Muscle of arm (tissue), 12 donors: ENCODE data around the gene LPCAT1. TPM values are rescaled to one million over a fixed set of nuclear protein-coding genes. Genes with fewer than 3 reads are reported as not detected.
"Not testable (repeated sequence)": the region's sequence is repeated elsewhere in the genome, so short reads cannot be mapped to it uniquely, and the experiment has no call there.

Experiments used
- DNase-seq: peaks from one replicate; pipeline ENCODE4 v3.0.0-alpha.2; 2013
- polyA plus RNA-seq, 12 donors: library from polyadenylated mRNA; unstranded; fragments of 120-200 nt; gene quantifications; one replicate each; pipeline ENCODE4 v1.2.1, GENCODE V29; 2013; ENCODE audit not compliant: insufficient read length in 12 of 12

The LPCAT1 gene
- polyA plus RNA-seq, 12 donors = 25.7 to 47.3 (median 35.2) TPM; not detected in 1

DNA sequence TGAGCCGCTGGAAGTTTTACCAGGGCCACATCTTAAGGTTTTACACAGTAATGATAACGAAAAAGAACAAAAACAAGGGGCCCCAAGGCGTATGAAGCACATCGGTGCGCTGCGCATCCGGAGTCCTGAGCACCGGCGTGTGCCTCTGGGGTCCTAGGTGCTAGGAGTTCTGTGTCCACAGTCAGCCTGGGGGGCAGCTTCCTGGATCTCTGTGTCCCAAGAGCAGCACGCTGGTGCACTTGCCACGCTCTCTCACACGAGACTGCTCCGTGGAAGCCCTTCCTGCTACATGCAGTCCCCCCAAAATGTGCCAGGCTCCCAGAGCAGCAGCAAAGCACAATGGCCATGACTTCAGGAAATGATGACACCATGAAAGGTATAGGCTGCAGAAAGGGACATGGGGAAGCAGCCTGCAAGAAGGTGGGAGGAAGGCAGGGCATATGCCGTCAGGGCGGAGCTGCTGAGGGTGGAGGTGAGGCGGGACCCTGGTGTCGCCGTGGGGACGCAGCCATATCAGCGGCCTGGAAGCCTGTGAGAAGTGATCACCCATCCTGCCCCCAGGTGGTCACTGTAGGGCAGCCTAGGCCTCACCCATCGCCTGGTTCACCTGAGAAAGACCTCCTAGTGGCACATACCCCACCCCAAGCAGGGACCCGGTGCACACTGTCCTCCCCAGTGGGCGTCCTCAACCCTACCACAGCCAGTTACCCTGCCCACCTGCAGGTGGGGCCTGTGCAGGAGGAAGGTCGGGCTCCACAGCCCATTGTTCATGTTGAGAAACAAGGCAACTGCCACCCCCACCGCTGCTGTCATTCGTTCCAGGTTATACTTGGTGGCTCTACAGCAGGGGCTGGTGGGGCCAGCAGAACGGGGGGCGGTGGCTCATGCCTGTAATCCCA is 54.9 kb downstream of the LPCAT1 start:
- no peak for DNase-seq

DNA sequence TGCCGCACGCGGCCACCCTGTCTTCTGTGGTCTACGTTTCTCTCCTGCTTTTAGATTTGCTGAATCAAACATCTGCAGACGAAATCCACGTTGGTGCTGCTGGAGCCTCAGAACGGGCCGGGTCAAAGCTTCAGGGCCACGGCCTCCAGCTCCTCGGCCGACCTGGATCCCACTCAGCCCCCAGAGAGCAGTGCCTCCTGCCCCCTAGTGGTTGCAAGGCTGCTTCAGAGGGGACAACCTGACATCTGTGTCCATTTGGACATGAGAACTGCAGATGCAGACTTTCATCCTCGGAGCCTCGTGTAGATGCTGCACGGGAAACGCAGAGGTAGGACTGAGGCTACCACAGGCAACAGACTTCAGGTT is 55.5 kb downstream of the LPCAT1 start:
- no peak for DNase-seq

DNA sequence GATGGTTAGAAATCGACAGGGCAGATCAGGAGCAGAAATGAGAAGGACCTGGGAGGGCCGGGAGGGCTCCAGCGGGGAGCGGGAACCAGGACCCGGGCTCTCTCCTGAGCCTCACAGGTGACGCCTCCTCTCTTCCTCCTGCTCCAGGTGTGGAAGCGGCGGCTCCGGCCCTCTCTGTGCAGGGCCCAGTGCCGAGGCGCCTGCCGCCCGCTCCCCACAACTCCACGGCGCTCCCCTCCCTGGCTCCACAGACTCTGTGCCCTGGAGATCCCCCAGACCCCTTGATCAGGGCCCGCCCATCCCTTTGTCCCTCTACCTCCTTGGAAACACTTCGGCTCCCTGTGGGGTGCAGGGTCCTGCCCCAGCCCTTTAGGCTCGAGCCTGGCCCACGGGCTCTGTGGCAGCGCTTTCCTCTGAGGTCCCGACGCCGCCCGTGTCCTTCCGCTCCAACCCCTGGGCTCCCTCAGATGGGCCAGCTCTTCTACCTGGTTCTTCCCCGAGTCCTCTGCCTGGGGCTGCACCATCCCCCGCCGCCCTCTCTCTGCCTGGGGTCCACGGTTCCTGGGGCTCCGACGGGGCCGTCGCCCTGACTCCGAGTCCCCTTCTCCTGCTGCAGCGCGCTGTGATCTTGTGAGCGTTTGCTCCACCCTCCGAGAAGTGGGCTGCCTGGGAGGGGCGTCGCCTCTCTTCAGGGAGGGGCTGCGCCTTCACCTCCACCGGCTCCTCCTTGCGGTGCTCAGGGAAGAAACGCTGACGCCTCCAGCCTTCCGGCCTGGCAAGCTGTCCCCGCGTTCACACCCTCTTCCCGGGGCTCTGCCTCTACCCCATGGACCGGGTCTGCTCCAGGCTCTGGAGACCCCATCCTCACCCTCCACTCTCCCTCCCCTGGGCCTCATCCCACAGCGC is 56.2 kb downstream of the LPCAT1 start:
- DNase-seq = no peak

DNA sequence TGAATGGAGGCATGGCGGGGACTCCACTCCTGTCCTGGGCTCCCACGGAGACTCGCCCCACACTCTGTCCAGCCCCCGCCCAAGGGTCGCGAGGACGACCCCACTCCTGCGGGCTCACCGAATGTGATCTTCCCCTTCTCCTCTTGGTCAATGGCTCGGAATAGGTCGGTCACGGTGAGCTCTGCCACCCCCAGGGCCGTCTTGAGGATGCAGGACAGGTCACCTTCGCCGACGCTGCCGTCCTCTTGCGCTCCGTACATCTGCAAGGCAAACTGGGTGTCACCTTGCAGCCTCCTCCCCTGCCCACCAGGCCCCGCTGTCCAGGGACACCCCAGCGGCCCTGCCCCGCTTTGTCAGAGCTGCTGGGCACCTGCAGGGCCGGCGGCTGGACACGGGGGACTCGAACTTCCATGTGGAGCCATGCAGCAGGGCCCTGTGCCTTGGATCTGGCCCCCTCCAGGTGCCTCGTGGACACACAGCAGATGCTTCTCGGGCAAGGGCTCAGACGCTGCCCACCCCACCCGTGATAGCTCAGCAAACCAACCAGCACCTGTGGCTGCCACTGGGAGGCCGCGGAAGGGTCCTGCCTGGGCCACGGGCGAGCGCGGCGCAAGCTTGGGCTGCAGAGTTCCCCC is 57.0 kb downstream of the LPCAT1 start:
- DNase-seq = no peak

DNA sequence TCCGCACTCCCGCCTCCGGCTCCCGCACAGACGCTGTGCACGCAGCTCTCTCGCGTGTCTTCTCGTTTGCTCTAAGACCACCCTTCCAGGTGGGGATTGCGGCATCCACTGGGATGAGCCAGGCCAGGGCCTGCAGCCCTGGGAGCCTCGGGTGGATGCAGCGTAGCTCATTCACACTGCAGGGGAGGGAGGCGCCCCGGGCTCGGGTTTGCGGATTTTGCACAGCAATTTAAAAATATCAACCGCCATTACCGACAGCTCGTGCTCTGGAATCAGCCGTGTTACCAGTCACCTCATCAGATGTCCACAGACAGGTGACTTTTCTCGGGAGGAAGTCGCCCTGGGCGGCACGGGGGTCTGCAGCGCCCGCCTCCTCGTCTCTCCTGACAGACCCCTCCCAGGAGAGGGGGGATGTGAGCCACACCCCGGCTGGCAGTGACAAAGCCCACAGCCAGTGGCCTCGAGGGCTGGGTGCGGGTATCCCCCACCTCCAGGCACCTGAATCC is 57.7 kb downstream of the LPCAT1 start:
- DNase-seq = no peak

DNA sequence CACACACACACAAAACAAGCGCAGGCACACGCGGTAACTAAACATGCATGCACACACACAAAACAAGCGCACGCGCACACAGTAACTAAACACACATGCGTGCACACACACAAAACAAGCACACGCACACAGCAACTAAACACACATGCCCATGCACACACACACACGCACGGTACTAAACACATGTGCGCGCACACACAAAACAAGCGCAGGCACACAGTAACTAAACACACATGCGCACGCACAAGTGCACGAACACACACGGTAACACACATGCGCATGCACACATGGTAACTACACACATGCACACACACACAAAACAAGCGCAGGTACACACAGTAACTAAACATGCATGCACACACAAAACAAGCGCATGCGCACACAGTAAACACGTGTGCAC is 58.6 kb downstream of the LPCAT1 start:
- DNase-seq = no peak

DNA sequence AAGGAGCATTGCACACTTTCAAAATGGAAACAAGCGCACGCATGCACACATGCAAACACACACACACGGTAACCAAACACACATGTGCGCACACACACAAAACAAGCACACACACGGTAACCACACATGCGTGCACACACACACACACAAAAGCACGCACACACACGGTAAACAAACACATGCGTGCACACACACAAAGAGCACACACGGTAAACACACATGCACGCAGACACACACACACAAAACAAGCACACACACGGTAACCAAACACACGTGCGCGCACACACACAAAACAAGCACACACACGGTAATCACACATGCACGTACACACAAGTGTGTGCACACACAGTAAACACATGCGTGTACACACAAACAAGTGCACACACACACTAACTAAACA is 59.2 kb downstream of the LPCAT1 start:
- no peak for DNase-seq

DNA sequence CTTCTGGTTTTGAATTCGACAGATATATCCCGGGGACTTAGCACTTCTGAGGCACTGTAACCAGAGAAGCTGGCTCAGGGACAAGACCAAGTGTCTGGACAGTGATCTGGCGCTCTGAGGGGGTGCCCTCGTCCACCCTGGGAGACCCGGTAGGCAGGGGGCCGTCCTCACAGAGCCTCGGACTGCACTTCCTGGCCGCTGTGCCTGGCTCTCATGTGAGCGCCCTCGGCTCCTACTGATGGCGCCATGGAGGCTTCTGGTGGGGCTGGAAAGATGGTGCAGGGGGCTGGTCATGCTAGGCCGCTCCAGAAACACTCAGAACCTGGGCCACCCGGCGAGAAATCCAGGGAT is 59.7 kb downstream of the LPCAT1 start:
- DNase-seq = no peak

DNA sequence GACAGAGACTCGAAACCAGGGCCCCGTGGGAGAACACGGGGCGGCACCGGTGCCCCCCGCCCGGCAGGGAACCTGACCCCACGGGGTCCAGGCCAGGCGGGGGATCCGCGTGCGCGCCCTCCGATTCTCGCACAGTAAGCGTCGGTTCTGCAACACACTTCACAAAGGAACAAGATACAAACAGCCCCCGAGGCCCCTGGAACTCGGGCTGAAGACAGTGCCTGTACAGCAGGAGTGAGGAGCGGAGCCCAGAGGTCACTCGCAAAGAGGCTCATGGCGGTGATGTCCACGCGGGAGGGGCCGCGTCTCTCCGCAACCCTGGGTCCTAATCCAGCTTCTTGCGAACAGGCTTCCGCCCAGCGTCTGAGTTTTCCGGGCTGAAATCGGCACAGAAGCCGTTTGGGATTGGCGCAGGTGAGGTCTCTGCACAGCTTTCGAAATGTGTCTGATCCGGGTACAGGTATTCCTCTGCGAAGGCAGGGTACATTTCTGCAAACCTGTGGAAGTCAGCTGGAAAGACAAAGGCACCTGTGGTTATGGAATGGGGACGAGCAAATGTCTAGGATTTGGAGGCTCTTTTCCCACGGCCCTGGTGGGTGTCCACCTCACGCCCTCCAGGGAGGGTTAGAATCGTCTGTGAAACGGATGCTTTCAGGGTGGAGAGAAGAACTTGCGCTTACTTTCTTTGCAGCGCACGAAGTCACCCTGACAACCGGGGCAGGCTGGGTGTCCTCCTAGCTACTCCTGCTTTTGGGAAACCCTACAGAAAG is 60.2 kb downstream of the LPCAT1 start:
- no peak for DNase-seq

DNA sequence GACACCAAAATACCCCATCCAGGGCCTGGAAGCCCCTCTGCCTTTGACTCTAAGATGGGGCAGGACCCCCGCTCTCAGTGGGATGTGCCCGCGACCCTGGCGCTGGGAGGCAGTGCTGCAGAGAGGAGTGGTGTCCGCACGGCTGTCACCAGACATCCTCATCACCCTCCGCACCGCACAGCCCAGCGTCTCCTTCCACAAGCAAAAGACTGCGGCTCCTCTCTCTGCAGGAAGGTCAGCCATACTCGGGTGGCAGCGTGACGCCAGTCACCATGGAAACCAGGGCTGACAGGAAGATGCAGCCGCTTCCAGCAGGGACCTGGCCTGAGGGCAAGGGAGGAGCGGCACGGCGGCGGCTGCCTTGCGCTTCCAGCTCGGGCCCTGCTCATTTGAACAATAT is 61.4 kb downstream of the LPCAT1 start:
- no peak for DNase-seq

DNA sequence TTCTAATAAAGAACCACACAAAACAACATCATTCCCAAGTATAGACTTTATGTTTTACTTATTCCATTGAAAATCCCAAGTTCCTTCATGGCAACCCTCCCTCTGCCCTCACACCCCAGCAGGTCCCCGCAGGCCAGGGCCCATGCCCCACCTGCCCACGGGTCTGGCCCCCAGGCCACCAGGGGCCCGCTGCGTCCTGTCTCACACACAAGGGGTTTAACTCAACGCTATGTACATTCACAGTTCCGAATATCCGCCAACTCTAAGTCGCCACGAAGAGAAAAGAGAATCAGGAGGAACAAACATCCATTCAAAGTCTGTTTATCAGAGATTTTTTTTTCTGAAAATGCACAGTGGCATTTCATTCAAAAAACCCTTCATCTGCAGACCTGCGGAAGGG is 62.4 kb downstream of the LPCAT1 start:
- no peak for DNase-seq

DNA sequence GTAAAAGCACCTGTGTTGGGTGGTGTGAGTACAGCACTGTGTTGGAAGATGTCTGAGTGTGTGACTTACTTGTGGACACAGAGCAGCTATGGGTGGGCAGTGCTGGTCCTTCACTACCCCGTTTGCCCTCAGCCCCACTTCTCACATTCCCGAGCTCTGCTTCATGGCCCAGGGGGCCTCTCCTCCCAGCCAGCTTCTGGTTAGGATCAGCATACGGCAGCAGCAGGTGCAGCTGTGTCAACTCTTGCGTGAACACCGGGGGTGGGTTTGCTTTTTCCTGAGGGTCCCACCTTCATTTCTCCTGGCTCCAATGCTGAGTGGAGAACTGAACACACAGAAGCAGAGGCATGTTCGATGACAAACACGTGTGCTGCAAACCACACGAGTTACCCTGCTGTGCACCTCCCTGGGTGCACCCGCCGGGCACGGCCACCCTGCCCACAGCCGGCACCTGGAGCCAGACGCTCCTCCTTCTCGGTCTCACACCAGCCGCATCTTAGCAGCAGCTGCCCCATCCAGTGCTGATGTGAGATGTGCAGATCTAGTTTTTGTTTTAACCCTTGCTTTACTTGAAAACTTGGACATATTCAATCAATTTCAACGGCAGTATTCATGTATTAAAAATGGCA is 63.6 kb downstream of the LPCAT1 start:
- no peak for DNase-seq

DNA sequence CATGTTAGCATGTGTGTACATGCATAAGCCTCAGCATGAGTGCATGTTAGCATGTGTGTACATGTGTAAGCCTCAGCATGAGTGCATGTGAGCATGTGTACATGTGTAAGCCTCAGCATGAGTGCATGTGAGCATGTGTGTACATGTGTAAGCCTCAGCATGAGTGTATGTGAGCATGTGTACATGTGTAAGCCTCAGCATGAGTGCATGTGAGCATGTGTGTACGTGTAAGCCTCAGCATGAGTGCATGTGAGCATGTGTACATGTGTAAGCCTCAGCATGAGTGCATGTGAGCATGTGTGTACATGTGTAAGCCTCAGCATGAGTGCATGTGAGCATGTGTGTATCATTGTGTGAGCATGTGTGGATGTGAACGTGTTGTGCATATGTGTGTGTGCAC is 64.3 kb downstream of the LPCAT1 start:
- DNase-seq = not testable (repeated sequence)

DNA sequence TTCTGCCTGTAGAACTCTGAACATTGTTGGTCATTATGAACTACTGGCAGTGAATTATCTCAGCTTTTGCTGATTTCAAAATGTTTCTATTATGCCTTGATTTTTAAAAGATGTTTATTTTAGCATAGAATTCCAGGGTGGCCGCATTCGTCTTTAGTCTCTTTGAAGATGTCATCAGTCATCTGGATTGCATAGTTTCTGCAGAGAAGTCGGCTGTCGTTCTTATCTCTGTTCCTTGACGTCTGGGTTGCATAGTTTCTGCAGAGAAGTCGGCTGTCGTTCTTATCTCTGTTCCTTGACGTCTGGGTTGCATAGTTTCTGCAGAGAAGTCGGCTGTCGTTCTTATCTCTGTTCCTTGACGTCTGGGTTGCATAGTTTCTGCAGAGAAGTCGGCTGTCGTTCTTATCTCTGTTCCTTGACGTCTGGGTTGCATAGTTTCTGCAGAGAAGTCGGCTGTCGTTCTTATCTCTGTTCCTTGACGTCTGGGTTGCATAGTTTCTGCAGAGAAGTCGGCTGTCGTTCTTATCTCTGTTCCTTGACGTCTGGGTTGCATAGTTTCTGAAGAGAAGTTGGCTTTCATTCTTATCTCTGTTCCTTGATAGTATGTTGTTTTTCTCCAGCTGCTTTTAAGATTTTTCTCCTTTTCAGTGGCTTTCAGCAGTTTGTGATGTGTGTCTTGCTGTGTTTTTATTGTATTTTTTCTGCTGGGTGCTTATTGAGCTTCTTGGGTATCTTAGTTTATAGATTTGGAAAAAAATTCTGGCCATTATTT is 67.5 kb downstream of the LPCAT1 start:
- not testable (repeated sequence) for DNase-seq

DNA sequence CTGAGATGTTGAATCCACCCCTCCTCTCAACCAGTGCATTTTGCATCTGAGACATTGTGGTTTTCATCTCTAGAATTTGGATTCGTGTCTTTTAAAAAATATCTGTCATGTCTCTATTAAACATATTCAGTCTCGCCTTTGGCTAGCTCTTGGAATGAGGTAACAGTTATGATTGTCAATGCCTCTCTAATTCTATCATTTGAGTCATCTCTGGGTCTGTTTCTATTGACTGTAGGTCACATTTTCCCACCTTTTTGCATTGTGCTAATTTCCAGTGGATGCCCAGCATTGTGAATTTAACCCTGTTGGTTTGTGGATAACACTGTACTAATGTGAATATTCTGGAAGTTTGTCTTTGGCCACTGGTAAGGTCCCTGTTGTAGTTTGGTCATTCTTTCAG is 70.1 kb downstream of the LPCAT1 start:
- no peak for DNase-seq

DNA sequence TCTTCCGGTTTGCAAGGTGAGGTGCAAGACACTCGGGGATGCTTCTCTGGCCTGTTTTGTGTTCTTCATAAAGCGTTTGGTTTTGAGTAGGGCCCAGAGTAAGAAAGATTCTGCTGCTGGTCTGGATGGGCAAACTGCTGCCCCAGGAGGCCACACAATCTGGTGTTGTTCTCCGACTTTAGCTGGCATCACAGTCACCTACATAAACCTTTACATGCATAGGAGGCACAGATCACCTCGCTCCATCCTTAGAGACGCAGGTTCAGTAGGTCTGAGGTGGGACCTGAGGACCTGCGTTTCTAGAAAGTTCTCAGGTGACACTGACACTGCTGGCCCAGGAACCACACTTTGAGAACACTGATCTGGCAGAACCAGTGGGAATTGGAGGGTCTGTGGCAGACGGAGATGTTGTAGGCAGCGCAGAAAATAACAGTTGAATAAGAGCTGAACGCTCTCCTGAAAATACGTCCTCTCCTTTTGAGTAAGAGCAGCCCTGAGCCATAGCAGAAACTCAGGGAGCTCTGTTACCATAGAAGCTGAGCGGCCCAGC is 74.6 kb downstream of the LPCAT1 start:
- DNase-seq = no peak

DNA sequence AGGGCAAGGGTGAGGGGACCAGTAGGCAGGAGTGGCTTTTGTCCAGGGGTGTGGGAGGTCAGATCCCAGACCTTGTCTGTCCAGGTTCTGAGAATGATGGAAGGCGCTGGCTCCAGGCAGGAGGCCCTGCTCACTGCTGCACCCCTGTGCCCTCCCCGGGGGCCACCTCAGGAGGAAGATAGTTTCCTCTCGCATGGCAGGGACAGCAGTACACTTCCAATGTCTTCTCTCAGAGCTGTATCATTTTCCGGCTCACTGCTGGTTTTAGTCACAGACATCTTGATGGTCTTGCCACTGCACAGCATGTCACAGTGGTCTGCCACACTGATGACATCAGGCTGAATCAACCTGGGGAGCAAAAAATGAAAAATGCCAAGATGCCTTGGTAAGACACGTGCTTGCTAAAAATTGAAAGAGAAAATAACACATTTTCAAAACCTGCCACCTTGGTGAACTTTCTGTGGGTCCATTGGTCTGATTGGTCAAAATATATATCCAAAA is 75.2 kb downstream of the LPCAT1 start:
- no peak for DNase-seq

DNA sequence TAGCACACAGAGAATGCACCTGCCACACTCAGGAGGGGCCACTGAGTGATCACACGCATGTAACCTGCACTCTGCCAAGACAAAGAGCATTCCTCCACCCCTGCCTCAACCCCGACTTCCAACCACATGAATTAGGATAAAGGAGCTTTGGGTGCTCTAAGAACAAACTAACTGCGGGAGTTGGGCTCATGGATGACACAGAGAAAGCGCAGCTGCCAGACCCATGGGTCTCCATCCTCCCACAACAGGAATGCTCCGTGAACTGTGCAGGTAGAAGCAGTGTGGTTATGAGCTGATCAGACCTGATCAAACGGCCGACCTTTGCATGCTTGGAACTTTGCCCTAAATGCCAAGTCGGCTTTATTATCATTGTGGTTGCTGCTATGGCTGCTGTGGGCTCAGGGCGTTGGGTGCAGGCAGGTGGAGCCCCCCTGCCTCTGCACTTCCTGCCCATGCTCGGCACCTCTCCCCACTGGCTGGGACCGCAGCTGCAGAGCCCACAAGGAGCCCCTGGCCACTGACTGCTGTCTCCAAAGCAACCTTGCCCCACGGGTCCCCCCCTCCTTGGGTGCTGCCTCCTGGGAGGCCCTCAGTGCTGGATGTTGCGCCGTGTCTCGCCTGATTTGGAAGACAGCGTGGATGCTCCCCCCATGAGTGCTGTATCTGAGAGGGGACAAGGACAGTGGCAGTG is 75.9 kb downstream of the LPCAT1 start:
- DNase-seq = no peak
